NB4 (cell line): Measurements from ENCODE around the gene TUBA8.
"Not testable (repeated sequence)": the region's sequence is repeated elsewhere in the genome, so short reads cannot be mapped to it uniquely, and the experiment has no call there.

Source experiments
- DNase-seq: peaks from one replicate; pipeline ENCODE4 v3.0.0; 2010; ENCODE audit warnings: low read depth
- H3K4me3 ChIP-seq: one replicate; pipeline ENCODE4 v1.5.1; 2011; ENCODE audit warnings: mild to moderate bottlenecking, low read depth, low read length, moderate library complexity
- MYC ChIP-seq: IDR thresholded peaks from 2 replicates; pipeline ENCODE4 v1.6.1; 2011; ENCODE audit warnings: low read depth, low read length
- POLR2A ChIP-seq: IDR thresholded peaks from 2 replicates; pipeline ENCODE4 v1.6.1; 2011; ENCODE audit warnings: mild to moderate bottlenecking; ENCODE audit not compliant: insufficient read length; ENCODE audit errors: extremely low read depth
- TF ChIP-seq, protein P1 (sequence below): IDR thresholded peaks from 2 replicates; pipeline ENCODE4 v1.6.1; 2011; ENCODE audit warnings: low read depth, low read length
- TF ChIP-seq, protein P2 (sequence below): IDR thresholded peaks from one replicate; pipeline ENCODE4 v1.5.1; 2012; ENCODE audit warnings: low read depth, low read length

The TUBA8 gene

DNA sequence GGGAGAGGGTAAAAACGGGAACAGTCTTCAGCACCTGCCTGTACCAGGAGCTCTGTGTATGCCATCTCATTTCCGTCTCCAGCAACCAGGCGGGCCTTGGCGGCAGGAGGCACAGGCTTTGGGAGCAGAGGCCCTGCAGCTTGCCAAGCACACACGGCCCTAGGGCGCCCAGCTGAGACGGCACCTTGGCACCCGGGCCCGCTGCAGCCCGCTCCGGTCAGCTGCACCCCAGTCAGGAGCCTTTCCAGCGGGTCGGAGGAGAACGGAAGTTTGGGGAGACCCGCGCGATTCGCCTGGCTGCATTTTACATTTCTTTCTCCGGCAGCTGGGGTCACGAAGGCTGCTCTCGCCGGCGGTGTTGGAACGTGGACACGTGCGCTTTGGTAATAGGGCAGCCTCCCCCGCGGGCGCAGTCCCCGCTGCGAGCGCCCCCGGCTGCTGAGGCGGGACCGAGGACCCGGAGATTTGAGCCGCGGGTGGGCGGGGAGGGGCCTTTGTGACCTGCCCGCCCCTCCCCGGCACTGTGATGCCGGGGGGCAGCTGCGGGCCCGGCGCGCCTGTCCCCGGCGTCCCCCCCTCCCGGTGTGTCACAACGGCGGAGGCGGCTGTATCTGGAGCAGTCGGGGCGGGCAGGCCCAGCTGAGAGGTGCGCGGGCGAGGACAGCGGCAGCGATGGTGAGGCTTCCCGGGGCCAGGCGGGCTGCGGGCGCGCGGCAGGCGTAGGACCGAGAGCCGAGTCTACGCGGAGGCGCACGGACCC, at the start of gene TUBA8:
Gene TUBA8, plus strand, starts transcription at position 616 of the 760 bp plus-strand sequence. Its CDS starts 57 bp downstream, at position 673.
- no peak for TF ChIP-seq POLR2A
- peak; percentile 24; the same call in 1 of the 2 replicates for TF ChIP-seq MYC
- TF ChIP-seq, protein P1, sequence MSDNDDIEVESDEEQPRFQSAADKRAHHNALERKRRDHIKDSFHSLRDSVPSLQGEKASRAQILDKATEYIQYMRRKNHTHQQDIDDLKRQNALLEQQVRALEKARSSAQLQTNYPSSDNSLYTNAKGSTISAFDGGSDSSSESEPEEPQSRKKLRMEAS = peak; percentile 88
- peak within 1 kb of the TSS; percentile 63 for H3K4me3 ChIP-seq
- DNase-seq = peak; percentile 77

DNA sequence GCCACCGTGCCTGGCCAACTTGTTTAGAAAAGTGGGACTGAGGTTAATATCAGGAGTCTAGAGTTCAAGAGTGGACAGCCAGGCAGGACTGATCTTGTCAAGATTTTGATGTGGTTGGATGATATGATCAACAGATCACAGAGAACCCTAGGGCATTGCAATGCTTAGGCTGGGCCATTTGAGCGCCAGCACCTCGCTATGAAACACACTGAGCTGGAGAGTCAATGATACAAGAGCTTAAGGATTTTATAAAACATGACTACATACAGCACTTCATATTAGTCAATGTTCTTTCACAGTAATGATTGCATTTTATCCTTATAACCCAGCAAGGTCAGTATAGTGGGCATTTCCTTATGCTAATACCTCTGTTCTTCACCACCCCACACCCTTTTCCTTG, 48.2 kb upstream of the TUBA8 start:
- no peak overlapping the region for H3K4me3 ChIP-seq
- DNase-seq = no peak
- TF ChIP-seq, protein P2, sequence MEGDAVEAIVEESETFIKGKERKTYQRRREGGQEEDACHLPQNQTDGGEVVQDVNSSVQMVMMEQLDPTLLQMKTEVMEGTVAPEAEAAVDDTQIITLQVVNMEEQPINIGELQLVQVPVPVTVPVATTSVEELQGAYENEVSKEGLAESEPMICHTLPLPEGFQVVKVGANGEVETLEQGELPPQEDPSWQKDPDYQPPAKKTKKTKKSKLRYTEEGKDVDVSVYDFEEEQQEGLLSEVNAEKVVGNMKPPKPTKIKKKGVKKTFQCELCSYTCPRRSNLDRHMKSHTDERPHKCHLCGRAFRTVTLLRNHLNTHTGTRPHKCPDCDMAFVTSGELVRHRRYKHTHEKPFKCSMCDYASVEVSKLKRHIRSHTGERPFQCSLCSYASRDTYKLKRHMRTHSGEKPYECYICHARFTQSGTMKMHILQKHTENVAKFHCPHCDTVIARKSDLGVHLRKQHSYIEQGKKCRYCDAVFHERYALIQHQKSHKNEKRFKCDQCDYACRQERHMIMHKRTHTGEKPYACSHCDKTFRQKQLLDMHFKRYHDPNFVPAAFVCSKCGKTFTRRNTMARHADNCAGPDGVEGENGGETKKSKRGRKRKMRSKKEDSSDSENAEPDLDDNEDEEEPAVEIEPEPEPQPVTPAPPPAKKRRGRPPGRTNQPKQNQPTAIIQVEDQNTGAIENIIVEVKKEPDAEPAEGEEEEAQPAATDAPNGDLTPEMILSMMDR = no peak
- TF ChIP-seq, protein P1 = no peak
- TF ChIP-seq POLR2A (no peak), MYC (no peak)

DNA sequence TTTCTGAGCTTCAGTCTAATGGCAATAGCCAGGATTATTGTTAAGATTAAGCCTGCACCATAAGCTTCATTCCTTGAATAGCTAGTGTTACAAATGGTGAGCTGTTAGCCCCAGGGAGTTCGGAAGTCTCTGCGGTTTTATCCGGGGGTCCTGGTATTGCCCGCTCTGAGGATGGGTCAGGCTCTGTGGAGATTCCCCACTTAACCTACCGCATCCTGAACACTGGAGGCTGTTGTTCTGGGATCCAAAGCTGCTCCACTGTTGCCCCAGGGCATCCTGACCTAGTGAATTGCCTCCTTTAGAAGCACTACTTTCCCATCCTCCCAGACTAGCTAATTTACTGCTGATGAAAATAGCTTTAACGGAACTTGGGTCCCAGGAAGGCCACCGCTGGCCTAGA, 47.3 kb upstream of the TUBA8 start:
- DNase-seq = no peak
- H3K4me3 ChIP-seq = no peak overlapping the region
- TF ChIP-seq, protein P2 = no peak
- TF ChIP-seq MYC = no peak
- TF ChIP-seq, protein P1 = no peak
- TF ChIP-seq POLR2A = no peak

DNA sequence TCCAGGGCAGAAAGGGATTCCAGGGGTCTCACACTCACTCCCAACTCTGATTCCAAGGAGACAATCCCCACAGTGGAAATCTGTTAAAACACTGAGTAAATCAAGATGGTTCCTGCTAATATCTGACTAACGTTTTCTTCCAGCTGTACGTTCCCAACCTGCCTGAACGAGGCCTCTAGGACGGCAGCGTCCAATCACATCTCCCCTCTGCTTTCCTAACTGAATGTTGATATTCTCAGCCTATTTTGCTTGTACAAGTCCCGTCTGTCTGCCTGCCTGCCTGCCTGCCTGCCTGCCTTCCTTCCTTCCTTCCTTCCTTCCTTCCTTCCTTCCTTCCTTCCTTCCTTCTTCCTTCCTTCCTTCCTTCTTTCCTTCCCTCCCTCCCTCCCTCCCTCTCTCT, 46.9 kb upstream of the TUBA8 start:
- not testable (repeated sequence) for H3K4me3 ChIP-seq, DNase-seq

DNA sequence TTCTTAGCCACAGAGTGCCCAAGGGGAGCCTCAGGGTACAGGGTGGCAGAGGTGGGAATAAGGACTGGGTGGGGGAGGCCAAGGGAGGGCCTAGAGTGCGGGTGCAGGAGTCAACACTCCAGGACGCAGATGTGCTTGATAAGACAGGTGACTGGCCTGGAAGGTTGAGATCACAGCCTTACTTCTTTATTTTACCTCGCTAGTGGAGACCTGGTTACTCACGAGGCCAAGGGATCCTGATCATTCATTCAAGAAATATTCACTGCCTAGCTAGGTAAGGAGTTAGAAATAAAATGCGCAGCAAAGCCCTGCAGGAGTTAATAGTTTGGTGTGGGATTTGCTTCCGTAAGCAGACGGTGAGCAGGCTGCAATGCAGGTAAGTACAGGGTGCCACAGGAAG, 46.0 kb upstream of the TUBA8 start:
- no peak for DNase-seq
- TF ChIP-seq POLR2A = no peak
- TF ChIP-seq, protein P1 = no peak
- TF ChIP-seq, protein P2 = no peak
- TF ChIP-seq MYC = no peak

DNA sequence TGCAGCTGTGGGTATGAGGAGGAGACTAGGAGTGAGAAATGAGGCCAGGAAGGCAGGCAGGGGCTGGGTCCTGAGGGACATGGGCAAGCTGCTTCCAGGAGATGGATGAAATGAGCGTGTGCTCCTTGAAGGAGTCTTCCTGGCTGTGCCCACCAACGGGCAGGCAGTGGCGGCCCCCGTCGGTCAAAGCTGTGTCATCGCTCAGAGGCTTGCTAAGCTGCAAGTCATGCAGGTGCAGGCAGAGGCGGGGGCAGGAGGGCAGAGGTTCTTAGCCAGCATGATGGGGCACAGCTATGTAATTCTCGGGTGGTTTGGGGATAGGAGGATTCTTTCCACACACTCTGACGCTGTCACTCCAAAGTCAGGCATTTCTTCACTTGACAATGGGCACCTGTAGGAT, 45.4 kb upstream of the TUBA8 start:
- DNase-seq = no peak
- TF ChIP-seq, protein P1 = no peak
- TF ChIP-seq, protein P2 = no peak
- TF ChIP-seq MYC = no peak
- TF ChIP-seq POLR2A = no peak
- H3K4me3 ChIP-seq = no peak overlapping the region

More for the DNA sequence above, 46.0 kb upstream of the TUBA8 start:
- no peak overlapping the region for H3K4me3 ChIP-seq
